Measurements from ENCODE around the gene MKX. TPM values are rescaled to one million over a fixed set of nuclear protein-coding genes. Genes with fewer than 3 reads are reported as not detected.

MKX gene, protein sequence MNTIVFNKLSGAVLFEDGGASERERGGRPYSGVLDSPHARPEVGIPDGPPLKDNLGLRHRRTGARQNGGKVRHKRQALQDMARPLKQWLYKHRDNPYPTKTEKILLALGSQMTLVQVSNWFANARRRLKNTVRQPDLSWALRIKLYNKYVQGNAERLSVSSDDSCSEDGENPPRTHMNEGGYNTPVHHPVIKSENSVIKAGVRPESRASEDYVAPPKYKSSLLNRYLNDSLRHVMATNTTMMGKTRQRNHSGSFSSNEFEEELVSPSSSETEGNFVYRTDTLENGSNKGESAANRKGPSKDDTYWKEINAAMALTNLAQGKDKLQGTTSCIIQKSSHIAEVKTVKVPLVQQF
- total RNA-seq (2022; extraction: Qiagen RNA extraction), result not detected in 5 replicates

DNA sequence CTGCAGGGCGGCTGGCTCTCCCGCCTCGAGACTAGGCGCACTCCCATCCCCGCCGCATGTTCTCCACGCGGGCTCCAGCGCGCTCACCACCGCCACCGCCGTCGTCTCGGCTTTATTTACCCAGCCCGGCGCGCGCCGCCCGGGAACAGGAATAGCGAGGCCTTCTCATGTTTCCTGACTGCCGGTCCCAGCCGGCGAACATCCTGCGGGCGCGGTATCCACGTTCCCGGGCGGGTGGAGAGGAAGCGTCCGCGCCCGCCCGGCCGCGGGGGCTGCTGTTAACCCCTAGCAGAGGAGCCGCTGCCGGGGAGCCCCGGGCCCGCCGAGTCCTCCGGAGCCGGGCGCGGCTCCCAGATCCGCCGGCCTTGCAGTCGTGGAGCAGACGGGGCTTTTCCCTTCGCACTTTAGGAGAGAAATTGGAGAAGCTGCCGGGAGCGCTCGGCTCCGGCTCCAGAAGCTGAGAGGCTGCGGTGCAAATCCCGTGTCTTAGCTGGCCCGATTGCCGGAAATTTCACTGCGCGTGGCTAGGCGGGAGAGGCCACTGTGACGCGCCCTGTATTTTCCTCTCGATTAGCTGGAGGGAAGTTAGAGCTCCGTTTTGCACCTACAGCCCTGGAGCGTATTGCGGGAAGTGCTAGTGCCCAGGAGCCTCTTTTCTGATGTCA is at the start of gene MKX:
MKX (minus strand) TSS at position 88 of the 665 bp plus-strand sequence. CDS start 2,404 bp downstream, outside the sequence.

Other genes starting within 250 kb of the MKX start
- 72.8 to 91.9 TPM (median 89.3 TPM) in 5 replicates for gene RAB18, start 241.5 kb downstream of the MKX start, total RNA-seq (2022; extraction: Qiagen RNA extraction)

Measured in A549 treated with Mapracorat at 1 μM for 4 hours (cell line).